BJ (cell line): ENCODE measurements around the gene CD59. TPM values are rescaled to one million over a fixed set of nuclear protein-coding genes. Genes with fewer than 3 reads are reported as not detected.

Source experiments
- CTCF ChIA-PET: fragments of 350-600 bp; formaldehyde crosslinking; extraction: SDS; loops from one replicate; lab custom pipeline; 2021; ENCODE audit warnings: antibody characterized with exemption, inconsistent platforms; lab: Yijun Ruan, JAX
- POLR2A ChIA-PET: fragments of 300-600 bp; sonication (Branson Sonifier 250); formaldehyde crosslinking; extraction: SDS; loops from one replicate; lab custom pipeline; 2021; ENCODE audit warnings: antibody characterized with exemption; lab: Charles Lee
- DNase-seq: peaks from one replicate; pipeline ENCODE4 v3.0.0-alpha.2; 2011; ENCODE audit warnings: low read depth
- H3K27me3 ChIP-seq: 2 replicates; pipeline ENCODE4 v1.6.0; 2011; ENCODE audit warnings: low read length; ENCODE audit not compliant: control insufficient read depth, insufficient read depth
- H3K36me3 ChIP-seq: 2 replicates; pipeline ENCODE4 v1.5.1; 2011; ENCODE audit warnings: low read length; ENCODE audit not compliant: control insufficient read depth, insufficient read depth
- H3K4me3 ChIP-seq: 2 replicates; pipeline ENCODE4 v1.5.1; 2011; ENCODE audit warnings: low read depth, mild to moderate bottlenecking, control low read depth, low read length
- polyA plus RNA-seq: library from polyadenylated mRNA; depleted of rRNA; stranded (reverse); fragments of >200 nt; gene quantifications from 2 replicates; pipeline ENCODE4 v1.2.3, GENCODE V29; 2011
- TF ChIP-seq, protein P1 (sequence below): IDR thresholded peaks from 2 replicates; pipeline ENCODE4 v1.5.1; 2011; ENCODE audit warnings: low read depth, mild to moderate bottlenecking, control low read depth, inconsistent platforms, low read length, moderate library complexity; ENCODE audit not compliant: insufficient read depth

Gene CD59
- polyA plus RNA-seq, 1 experiment = 1,025 TPM

DNA sequence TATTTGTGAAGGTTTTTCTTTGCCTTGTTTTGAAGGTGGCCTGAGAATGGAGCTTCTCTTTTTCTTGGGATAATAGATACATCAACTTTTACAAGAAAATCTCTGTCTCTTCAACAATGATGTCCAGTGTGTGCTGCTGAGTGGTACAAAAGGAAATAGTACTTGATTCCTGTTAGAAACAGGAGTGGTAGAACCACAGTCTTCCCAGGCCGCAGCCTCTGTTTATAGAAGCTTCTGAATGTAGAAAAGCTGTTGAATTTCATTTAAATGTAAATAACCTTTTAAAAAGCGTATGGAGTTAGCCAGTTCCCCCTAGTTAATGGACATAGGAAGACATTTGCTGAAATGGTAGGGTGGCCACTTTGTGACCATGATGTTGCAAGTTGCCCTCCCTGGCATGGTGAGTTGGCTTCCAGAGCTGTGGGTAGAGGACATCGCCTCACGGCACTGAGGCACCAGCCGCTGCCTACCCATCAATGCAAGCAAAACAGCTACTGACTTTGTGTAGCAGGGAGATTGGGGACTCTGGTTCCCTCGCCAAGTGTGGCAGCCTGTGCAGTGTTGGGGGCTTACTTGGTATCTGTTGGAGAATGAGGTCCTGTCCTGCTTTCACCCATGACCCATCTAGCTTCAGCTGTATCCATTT lies 67.1 kb downstream of the CD59 start:
- H3K36me3 ChIP-seq = no peaks in the 10 kb centered on the region; the same call in 1 of the 2 replicates
- H3K27me3 ChIP-seq = no peaks in the 10 kb centered on the region
- no peak for DNase-seq
- CTCF ChIA-PET = interaction anchor here (0.6 to 1.7 kb wide), 3 partner anchors 8 to 629 kb away, joined by 3 to 5 read pairs (median 5); no protein-coding TSS in a partner anchor
- TF ChIP-seq, protein P1, sequence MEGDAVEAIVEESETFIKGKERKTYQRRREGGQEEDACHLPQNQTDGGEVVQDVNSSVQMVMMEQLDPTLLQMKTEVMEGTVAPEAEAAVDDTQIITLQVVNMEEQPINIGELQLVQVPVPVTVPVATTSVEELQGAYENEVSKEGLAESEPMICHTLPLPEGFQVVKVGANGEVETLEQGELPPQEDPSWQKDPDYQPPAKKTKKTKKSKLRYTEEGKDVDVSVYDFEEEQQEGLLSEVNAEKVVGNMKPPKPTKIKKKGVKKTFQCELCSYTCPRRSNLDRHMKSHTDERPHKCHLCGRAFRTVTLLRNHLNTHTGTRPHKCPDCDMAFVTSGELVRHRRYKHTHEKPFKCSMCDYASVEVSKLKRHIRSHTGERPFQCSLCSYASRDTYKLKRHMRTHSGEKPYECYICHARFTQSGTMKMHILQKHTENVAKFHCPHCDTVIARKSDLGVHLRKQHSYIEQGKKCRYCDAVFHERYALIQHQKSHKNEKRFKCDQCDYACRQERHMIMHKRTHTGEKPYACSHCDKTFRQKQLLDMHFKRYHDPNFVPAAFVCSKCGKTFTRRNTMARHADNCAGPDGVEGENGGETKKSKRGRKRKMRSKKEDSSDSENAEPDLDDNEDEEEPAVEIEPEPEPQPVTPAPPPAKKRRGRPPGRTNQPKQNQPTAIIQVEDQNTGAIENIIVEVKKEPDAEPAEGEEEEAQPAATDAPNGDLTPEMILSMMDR = no peak
- no peak overlapping the region for H3K4me3 ChIP-seq
- POLR2A ChIA-PET = no interaction called here

DNA sequence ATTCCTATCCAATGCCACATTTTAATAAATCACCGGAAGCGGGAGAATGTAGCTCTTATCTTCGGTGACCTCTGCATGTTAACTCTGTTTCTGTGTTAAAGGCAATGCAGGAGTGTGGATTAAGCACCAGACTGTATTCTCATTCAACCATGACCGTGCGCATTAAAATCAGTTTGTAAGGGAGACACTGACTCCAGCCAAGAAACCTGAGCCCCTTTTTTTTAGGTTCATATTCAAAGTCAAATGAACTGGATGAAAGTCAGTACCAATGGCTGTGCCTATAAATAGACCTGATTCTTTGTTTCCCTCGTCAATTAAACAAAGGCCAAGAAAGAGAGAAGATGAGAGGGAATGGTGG lies 67.8 kb downstream of the CD59 start:
- Histone ChIP-seq H3K36me3 (no peaks in the 10 kb centered on the region; the same call in 1 of the 2 replicates), H3K4me3 (no peak overlapping the region)

DNA sequence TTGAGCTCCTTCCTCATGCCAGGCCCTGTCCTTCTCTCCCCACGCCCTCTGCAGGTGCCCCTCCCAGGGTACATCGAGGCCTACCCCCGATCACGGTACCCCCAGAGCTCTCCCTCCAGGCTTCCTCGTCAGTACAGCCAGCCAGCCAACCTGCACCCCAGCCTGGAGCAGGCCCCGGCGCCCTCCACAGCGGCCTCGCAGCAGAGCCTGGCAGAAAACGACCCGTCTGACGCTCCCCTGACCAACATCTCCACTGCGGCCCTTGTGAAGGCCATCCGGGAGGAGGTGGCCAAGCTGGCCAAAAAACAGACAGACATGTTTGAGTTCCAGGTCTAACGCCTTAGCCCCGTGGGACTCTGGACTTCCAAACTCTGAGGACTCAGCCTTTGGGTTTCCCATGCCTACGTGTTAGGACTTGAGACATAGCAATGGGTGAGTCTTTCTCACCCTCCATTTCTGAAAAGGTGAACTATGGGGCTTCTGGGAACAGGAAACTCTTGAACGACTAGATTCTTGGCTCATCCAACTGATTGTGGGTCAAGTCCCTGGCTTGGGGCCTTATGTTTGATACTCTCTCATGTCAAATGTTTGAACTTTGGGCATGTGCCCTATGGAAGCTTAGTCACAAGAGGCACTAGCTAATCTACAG lies 68.3 kb downstream of the CD59 start:
- Histone ChIP-seq H3K27me3 (no peaks in the 10 kb centered on the region), H3K36me3 (no peaks in the 10 kb centered on the region; the same call in 1 of the 2 replicates), H3K4me3 (no peak overlapping the region)
- CTCF ChIA-PET = no interaction called here
- POLR2A ChIA-PET = no interaction called here
- no peak for DNase-seq
- TF ChIP-seq, protein P1 = no peak

More for the DNA sequence above, 67.8 kb downstream of the CD59 start:
- no peaks in the 10 kb centered on the region for H3K27me3 ChIP-seq
- DNase-seq = no peak
- TF ChIP-seq, protein P1 = no peak
- CTCF ChIA-PET = interaction anchor here (1.7 kb wide), 1 partner anchor 20 kb away, joined by 5 read pairs; no protein-coding TSS in a partner anchor
- POLR2A ChIA-PET = no interaction called here

DNA sequence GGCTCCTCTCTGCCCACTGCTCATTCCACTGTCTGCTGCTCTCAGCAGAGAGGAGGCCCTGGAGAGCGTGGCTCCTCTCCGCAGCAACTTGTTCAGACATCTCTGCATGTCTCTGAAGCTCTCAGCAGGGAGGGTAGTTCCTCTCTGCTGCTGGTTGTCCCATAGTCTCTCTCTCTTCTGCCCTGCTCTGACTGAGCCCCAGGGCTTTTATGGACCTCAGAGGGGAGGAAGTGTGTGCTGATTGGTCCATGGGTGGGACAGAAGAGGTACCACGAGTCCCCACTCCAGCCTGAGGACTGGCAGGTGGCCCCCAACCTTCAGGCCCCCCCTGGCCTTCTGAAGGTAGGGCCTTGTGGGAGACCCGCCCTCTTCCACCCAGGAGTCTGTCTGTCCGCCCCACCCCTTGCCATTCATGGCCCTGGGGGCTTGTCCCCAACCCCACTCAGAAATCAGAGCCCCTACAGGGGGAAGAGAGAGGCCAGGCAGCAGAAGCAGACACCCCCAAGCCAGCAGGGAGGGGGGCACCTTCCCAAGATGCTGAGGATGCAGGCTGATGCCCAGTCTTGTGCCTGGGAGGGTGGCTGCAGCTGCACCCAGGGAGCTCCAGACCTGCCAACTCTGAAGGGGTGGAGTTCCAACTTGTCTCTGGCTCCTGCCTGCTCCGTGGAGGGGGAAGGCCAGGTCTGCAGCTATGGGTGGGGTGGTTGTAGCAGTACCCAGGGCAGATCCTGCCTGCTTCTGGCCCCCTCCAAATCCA lies 70.7 kb downstream of the CD59 start:
- Histone ChIP-seq H3K4me3 (no peak overlapping the region), H3K36me3 (no peaks in the 10 kb centered on the region; the same call in none of the 2 replicates), H3K27me3 (no peaks in the 10 kb centered on the region)
- CTCF ChIA-PET = no interaction called here
- TF ChIP-seq, protein P1 = no peak
- POLR2A ChIA-PET = no interaction called here
- DNase-seq = no peak

DNA sequence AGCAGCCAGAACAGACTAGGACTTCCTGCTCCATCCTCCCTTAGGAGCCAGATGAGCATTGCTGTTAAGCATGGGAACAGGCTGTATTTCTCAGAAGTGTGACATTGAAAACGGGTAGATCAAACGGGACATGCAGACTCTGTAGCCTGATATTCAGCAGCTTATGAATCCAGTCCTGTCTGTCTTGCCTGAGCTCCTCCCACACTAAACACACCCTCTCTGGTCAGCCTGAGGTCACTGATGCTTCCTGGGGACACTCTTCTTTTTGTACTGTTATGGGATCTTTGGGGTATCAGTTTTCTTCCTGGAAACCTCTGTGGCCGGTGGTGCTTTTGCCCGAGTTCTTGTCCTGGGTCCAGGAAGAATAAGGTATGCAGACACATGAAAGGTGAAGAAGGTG lies 71.4 kb downstream of the CD59 start:
- H3K27me3 ChIP-seq = no peaks in the 10 kb centered on the region
- TF ChIP-seq, protein P1 = no peak
- H3K4me3 ChIP-seq = no peak overlapping the region
- no peak for DNase-seq
- H3K36me3 ChIP-seq = no peaks in the 10 kb centered on the region; the same call in none of the 2 replicates
- POLR2A ChIA-PET = no interaction called here
- CTCF ChIA-PET = no interaction called here
